SK-N-MC (cell line): ENCODE data around the gene DND1.

Experiments
- DNase-seq: peaks from one replicate; pipeline ENCODE4 v3.0.0-alpha.2; 2011; ENCODE audit warnings: low read depth, low spot score
- H3K27ac ChIP-seq: fragments of 200-600 bp; sonication (generic); 2 replicates; pipeline ENCODE4 v1.5.1; 2016; ENCODE audit warnings: mixed run types
- H3K36me3 ChIP-seq: fragments of 200-600 bp; sonication (generic); 2 replicates; pipeline ENCODE4 v1.6.1; 2017; ENCODE audit warnings: antibody characterized with exemption, low read length, mixed read lengths; ENCODE audit not compliant: insufficient read depth
- H3K4me3 ChIP-seq: fragments of 200-600 bp; sonication (generic); 2 replicates; pipeline ENCODE4 v1.5.1; 2016
- H3K9ac ChIP-seq: fragments of 200-600 bp; sonication (generic); 2 replicates; pipeline ENCODE4 v1.8.0; 2017; ENCODE audit warnings: mixed run types, mixed read lengths; ENCODE audit not compliant: insufficient read length
- H3K9me3 ChIP-seq: fragments of 200-600 bp; sonication (generic); 2 replicates; pipeline ENCODE4 v1.6.1; 2017; ENCODE audit warnings: low read depth, mild to moderate bottlenecking, antibody characterized with exemption, low read length, moderate library complexity, mixed read lengths
- EZH2 ChIP-seq: fragments of 200-600 bp; sonication (generic); IDR thresholded peaks from one replicate; pipeline ENCODE4 v1.6.1; 2017; ENCODE audit warnings: antibody characterized with exemption
- FOXP2 ChIP-seq: optimal IDR thresholded peaks from 2 replicates; pipeline ENCODE3; 2011; ENCODE audit warnings: mild to moderate bottlenecking, moderate library complexity; ENCODE audit not compliant: insufficient read depth; ENCODE audit errors: extremely low read length, control extremely low read depth
- POLR2AphosphoS5 ChIP-seq: IDR thresholded peaks from 2 replicates; pipeline ENCODE4 v1.6.1; 2012; ENCODE audit warnings: mild to moderate bottlenecking, low read depth, low read length, borderline replicate concordance

The DND1 gene

DNA sequence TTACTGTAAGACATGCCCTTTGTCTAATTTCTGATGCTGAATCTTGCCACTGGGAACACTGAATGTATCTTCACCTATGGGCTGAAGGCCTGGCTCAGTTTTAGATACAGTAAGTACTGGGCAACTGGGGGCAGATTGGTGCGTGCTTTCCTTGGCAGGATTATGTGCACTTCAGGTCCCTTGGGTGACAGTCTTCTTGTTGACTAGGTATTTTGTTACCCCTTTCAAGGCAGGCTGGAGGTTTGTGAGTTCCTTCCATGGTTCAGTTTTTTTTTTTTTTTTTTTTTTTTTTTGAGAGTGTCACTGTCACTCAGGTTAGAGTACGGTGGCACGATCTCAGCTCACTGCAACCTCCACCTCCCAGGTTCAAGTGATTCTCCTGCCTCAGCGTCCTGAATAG lies 34.4 kb upstream of the DND1 start:
- no peak overlapping the region for H3K9ac ChIP-seq
- peaks cover 44% of the 10 kb centered on the region for H3K36me3 ChIP-seq
- TF ChIP-seq POLR2AphosphoS5 (no peak), EZH2 (no peak), FOXP2 (no peak)
- DNase-seq = no peak
- no peak overlapping the region for H3K4me3 ChIP-seq
- no peaks in the 10 kb centered on the region for H3K9me3 ChIP-seq
- H3K27ac ChIP-seq = no peak overlapping the region

DNA sequence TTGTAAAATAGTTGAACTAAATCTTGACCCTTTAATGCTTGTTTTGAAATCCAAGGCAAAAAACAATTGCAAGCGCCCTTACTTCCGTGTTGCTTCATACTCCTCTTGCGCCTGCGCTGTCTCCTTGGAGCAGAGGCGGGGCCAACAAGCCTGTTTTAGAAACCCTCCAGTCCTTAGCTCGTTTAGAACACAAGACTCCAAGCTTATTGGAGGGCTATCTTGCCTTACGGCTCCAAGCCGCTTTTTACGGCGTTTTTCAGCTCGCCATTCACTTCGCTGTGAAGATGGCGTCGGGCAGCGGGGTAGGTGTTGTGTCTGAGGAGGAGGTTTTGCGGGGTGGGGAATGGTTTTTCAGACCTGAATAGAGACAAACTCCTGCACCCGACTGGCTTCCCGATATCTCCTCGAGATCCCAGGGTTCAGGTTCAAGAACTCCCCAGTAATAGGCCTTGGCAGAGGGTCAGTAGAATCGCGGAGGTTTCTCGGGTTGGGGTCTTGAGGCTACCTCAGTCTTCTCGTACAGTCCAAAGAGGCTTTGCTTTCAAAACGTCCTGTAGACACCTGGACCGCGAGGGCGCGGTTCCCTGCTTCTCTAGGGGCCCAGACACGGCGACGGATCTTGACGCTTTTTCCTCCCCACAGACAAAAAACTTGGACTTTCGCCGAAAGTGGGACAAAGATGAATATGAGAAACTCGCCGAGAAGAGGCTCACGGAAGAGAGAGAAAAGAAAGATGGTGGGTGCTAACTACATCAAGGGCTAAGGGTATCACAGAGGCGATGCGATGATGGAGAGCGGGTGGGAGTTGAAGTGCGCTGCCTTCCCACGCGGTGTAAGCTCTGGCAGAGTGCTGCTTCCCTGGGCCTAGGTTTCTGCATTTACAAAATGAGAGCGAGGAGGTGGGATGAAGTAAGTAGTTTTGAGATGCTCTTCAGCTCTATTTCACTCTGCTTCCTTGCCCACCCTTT lies 27.1 kb upstream of the DND1 start, which contains the start of gene ZMAT2:
Gene ZMAT2 (plus strand): TSS at position 271 of the 968 bp plus-strand sequence. CDS start 14 bp downstream, at position 285.
- Histone ChIP-seq H3K9me3 (no peaks in the 10 kb centered on the region), H3K9ac (peak within 1 kb of the TSS; percentile 90), H3K36me3 (peaks cover 73% of the 10 kb centered on the region), H3K4me3 (peak within 1 kb of the TSS; percentile 92), H3K27ac (peak within 1 kb of the TSS; percentile 56; the same call in 1 of the 2 replicates)
- no peak for TF ChIP-seq FOXP2
- peak; percentile 94 for TF ChIP-seq POLR2AphosphoS5
- peak; percentile 97 for DNase-seq

DNA sequence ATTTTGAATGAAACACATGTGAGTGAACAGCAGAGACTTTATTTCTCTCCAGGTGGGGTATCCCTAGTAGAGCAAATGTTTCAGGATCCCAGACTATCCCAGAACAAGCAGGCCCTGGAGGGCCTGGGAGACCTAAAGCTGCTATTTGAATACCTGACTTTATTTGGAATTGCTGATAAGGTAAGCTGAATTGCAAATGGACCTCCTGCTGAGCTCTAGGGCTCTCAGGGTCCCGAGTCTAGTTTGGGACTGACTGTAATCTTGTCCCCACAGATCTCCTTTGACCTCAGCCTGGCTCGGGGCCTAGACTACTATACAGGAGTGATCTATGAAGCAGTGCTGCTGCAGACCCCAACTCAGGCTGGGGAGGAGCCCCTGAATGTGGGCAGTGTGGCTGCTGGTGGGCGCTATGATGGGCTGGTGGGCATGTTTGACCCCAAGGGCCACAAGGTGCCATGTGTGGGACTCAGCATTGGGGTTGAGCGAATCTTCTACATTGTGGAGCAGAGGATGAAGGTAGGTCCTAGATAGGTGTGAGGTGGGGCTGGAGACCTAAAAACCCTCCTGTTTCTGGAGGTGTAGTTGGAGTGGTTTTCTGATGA lies 23.6 kb upstream of the DND1 start:
- Histone ChIP-seq H3K36me3 (peaks cover 61% of the 10 kb centered on the region), H3K9me3 (no peaks in the 10 kb centered on the region), H3K9ac (no peak overlapping the region), H3K4me3 (no peak overlapping the region), H3K27ac (no peak overlapping the region)
- DNase-seq = no peak
- TF ChIP-seq EZH2 (no peak), POLR2AphosphoS5 (no peak), FOXP2 (no peak)

DNA sequence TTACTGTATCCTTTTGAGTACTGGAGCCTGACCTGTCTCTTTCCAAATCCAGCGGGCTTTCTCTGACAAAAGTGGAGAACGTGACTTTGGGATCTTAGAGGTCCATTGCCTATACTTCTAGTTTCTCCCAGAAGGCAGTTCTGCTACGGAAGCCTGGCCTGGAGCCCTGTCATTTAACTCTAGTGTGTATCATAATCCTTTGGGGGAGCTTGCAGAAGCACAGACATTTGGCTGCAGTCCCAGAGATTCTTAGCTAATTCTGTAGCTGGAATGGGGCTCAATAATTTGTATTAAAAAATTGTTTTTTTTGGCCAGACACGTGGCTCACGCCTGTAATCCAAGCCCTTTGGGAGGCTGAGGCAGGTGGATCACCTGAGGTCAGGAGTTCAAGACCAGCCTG lies 20.9 kb upstream of the DND1 start:
- H3K4me3 ChIP-seq = no peak overlapping the region
- no peak for DNase-seq
- H3K27ac ChIP-seq = no peak overlapping the region
- no peak overlapping the region for H3K9ac ChIP-seq
- TF ChIP-seq POLR2AphosphoS5 = no peak
- no peak for TF ChIP-seq FOXP2
- no peak for TF ChIP-seq EZH2
- H3K9me3 ChIP-seq = no peaks in the 10 kb centered on the region
- H3K36me3 ChIP-seq = peaks cover 63% of the 10 kb centered on the region

DNA sequence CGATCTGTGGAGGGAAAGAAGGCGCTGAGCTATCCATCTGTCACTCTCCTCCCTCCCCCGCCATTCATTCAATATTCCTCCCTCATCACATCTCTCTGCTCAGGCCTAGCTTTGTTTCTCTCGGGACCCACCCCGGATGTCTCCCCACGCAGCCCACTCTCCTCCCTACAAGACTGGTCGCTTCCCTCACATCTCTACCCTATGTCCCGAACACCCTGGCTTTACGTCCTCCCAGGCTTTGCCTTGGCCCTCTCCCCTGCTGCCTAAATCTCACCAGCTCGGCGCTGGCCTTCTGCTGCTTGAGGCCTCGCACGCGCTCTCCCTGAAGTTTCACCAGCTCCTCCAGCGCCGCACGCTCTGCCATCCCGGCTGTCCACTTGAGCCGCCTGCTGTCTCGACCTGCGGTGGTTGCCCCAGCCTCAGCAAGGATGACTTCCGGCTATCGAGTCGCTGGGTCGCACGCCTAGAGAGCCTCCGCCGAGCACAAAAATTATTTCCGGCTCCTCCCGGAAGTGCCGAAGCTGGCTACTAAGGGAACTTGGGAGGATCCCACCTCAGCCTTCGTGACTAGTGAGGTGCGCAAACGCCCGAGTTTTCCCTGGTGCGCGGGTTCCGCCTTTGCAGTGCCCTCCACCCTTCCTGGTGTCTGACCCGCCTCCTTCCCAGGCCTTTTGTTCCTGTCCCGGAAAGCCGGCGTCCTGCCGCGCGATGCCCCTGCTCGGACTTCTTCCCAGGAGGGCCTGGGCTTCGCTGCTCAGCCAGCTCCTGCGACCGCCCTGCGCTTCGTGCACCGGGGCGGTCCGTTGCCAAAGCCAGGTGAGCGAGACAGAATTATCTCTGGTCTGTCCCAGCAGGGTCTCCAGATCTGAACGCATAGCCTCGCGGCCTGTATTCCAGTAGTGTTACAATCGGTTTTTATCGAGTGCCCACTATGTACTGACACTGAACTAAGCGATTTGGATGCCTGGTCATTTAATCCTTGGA lies 17.9 kb upstream of the DND1 start, which contains the start of the genes HARS1 and HARS2:
Gene HARS1 (minus strand): TSS at position 430 of the 984 bp plus-strand sequence. CDS start 66 bp downstream, at position 364.
Gene HARS2 (plus strand): TSS at position 515 of the 984 bp plus-strand sequence. CDS start 194 bp downstream, at position 709.
- Histone ChIP-seq H3K4me3 (peak within 1 kb of the TSS; percentile 95), H3K36me3 (peaks cover 55% of the 10 kb centered on the region), H3K27ac (peak within 1 kb of the TSS; percentile 43; the same call in 1 of the 2 replicates), H3K9ac (peak within 1 kb of the TSS; percentile 96), H3K9me3 (no peaks in the 10 kb centered on the region)
- DNase-seq = peak; percentile 62
- TF ChIP-seq FOXP2 (no peak), POLR2AphosphoS5 (peak; percentile 96), EZH2 (no peak)

DNA sequence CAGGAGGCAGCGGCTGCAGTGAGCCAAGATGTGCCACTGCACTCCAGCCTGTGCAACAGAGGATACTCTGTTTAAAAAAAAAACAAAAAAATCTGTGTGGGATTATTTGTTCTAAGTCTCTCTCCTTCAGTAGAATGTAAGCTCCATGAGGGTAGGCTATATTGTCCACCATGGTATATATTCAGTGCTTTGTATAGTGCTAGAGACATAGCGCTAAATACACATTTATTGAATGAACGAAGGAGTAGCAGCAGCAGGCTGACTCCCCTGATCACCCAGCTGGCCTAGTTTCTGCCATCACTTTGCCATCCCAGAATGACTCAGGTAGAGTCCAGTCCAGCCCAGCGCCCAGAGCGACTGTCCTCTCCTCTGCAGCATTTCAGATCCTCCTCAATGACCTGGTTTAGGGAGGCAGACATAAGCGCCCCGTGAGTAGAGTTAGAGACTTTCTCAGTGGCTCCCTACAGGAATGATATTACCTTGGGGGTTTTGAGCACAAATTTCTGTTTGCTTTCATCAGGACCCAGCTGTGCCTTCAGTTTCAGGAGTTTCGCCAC lies 17.1 kb upstream of the DND1 start:
- peak overlapping the region; percentile 95 for H3K4me3 ChIP-seq
- DNase-seq = no peak
- peak overlapping the region; percentile 96 for H3K9ac ChIP-seq
- TF ChIP-seq FOXP2 (no peak), POLR2AphosphoS5 (no peak), EZH2 (no peak)
- H3K27ac ChIP-seq = no peak overlapping the region
- no peaks in the 10 kb centered on the region for H3K9me3 ChIP-seq
- peaks cover 47% of the 10 kb centered on the region for H3K36me3 ChIP-seq

DNA sequence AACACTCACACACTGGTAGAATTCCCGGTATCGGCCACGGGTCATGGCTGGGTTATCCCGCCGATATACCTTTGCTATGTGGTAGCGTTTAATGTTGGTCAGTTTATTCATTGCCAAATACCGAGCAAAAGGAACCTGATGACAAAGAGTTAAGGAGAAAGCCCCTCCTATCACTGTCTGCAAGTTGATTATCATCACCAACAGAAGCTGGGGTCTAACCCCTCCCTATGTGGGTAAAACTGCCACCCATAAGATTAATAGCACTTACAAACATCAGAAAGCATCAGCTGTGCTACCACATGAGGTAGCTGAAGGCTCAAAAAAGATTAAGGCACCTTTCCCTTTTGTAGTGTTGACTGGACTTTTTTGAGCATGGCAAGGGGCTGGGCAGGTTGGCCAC lies 5.6 kb upstream of the DND1 start:
- no peak for TF ChIP-seq POLR2AphosphoS5
- peaks cover 67% of the 10 kb centered on the region for H3K36me3 ChIP-seq
- no peak overlapping the region for H3K9ac ChIP-seq

More for the DNA sequence above, 5.6 kb upstream of the DND1 start:
- no peak overlapping the region for H3K4me3 ChIP-seq
- no peak overlapping the region for H3K27ac ChIP-seq
- no peak for DNase-seq
- no peaks in the 10 kb centered on the region for H3K9me3 ChIP-seq
